Tibial nerve (tissue), 3 donors: ENCODE data around the gene NLGN2.

Source experiments
- CTCF ChIP-seq, 5 experiments: fragments of 200-600 bp in 3 of 5; fragments of 450-650 bp in 2 of 5; sonication (generic) in 3 of 5; IDR thresholded peaks; one replicate each; pipeline ENCODE4 v1.5.1; 2016 to 2019; ENCODE audit warnings: antibody characterized with exemption in 5 of 5, mild to moderate bottlenecking in 3 of 5, moderate library complexity in 2 of 5
- POLR2A ChIP-seq, 2 donors: fragments of 450-650 bp; IDR thresholded peaks; one replicate each; pipeline ENCODE4 v1.6.1; 2017; ENCODE audit warnings: antibody characterized with exemption in 2 of 2, mild to moderate bottlenecking in 2 of 2, moderate library complexity in 2 of 2

GRCh38 chr17:7448461-7448860, 40.8 kb downstream of the NLGN2 start:
- TF ChIP-seq CTCF (IDR thresholded peaks at IDR 0.05) (no peak), POLR2A (IDR thresholded peaks at IDR 0.05) (no peak)
